ENCODE results near the gene ROBO1.

The ROBO1 gene

DNA sequence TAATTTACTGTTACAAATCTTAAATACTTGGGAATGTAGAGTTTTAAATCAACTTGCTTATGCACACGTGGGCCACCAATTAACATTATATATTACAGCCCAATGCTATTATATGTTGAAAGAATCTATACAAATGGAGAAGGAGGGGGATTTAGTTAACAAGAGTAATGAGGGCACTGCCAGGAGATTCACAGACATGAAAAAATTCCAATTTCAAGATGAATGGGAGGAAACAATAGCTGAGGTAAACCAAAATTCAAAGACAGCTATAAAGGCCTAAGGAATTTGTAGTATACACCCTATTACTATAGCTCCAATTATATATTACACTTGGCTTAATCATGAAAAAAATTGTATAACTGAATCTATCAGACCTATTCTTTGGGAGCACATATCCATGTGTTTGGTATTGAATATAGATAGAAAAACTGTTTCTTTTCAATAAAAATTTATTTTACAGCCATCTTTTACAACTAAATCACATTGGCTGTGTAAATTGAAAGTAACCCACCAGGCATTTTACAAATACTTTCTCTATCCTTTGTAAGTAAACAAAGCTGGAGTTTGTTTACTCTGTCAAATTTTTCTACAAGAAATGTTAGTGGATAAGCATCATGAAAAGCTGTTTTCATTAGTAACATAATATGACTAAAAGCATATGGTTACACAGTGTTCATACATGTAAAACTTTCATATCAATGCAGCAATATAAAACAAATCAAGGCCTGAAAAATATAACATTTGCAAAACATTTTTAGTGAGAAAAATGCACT lies 1045.8 kb downstream of the ROBO1 start:
- TF ChIP-seq, protein P1, sequence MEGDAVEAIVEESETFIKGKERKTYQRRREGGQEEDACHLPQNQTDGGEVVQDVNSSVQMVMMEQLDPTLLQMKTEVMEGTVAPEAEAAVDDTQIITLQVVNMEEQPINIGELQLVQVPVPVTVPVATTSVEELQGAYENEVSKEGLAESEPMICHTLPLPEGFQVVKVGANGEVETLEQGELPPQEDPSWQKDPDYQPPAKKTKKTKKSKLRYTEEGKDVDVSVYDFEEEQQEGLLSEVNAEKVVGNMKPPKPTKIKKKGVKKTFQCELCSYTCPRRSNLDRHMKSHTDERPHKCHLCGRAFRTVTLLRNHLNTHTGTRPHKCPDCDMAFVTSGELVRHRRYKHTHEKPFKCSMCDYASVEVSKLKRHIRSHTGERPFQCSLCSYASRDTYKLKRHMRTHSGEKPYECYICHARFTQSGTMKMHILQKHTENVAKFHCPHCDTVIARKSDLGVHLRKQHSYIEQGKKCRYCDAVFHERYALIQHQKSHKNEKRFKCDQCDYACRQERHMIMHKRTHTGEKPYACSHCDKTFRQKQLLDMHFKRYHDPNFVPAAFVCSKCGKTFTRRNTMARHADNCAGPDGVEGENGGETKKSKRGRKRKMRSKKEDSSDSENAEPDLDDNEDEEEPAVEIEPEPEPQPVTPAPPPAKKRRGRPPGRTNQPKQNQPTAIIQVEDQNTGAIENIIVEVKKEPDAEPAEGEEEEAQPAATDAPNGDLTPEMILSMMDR (conservative IDR thresholded peaks at IDR 0.05): no peak
- TF ChIP-seq ZFX (IDR thresholded peaks at IDR 0.05): no peak
- no peak overlapping the region for H3K27ac ChIP-seq

DNA sequence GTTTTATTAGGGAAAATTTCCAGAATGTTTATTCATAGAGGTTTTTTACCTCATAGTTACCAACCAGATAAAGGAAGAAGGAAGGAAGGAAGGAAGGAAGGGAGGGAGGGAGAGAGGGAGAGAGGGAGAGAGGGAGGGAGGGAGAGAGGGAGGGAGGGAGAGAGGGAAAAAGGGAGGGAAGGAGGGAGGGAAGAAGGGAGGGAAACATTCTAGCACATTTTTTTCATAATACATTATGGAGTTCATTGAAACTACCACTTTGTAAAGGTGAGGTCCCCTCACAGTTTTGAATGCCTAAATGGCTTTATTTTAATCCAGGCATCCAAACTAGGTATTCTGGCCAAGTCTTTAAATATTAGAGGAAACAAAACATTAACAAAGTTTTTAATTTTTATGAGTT lies 1049.1 kb downstream of the ROBO1 start:
- TF ChIP-seq, protein P1 (conservative IDR thresholded peaks at IDR 0.05): no peak
- TF ChIP-seq ZFX (IDR thresholded peaks at IDR 0.05): no peak
- H3K27ac ChIP-seq: no peak overlapping the region

DNA sequence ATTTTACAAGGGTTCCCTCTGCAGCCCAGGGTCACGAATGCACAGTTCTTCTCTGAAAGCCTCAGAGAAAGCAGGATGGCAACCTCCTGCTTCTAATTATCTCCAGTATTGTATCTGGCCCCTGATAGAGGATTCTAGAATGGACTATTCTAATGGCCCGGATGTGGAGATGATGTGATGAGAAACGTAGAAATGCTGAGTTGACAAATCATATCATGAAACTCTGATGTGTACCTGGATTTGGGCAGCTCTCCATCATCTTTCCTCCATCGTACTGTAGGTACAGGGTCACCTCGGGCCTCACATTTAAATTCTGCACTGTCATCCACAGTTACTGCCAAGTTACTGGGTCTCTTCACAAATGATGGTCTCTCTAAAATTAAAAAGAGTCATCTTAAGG lies 1050.8 kb downstream of the ROBO1 start:
- TF ChIP-seq, protein P1 (conservative IDR thresholded peaks at IDR 0.05): no peak
- TF ChIP-seq ZFX (IDR thresholded peaks at IDR 0.05): no peak
- no peak overlapping the region for H3K27ac ChIP-seq

DNA sequence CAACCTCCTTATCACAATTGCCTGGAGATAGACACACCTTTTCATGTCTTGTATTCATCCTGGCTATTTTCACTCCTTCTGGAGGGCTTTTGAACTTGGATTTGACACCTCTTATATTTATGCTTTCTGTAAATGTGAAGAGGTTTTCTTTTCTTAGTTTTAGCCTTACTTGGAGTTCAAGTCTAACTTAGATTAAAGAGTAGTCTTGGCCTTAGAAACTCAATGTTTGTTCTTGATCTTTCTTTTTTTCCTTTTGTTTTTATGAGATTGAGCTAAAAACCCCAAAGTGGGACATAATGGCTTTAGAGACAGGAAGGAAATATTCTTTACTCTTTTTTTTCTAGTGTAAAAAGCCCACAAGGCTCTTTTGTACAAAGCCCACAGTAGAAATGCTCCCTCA lies 1054.9 kb downstream of the ROBO1 start:
- TF ChIP-seq, protein P1 (conservative IDR thresholded peaks at IDR 0.05): no peak
- no peak for TF ChIP-seq ZFX (IDR thresholded peaks at IDR 0.05)

DNA sequence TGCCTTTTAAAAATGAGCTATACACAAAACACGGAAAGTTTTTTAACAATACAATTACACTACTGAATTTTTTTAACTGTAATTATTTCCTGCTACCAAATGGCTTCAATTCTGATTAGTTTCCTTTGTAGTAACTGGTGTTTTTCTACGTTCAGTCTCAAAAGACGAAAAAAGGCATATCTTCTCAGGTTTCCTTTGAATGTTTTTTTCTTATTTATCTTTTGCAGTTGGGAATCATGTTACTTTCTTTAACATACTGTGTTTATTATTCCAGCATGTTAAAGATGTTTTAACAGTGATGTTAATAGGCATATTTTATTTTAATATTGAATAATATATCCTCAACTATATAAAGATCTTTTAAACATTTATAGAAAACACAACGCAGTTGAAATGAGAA lies 1055.5 kb downstream of the ROBO1 start:
- no peak overlapping the region for H3K27ac ChIP-seq
- TF ChIP-seq, protein P1 (conservative IDR thresholded peaks at IDR 0.05): no peak

More for the DNA sequence above, 1054.9 kb downstream of the ROBO1 start:
- H3K27ac ChIP-seq: no peak overlapping the region

DNA sequence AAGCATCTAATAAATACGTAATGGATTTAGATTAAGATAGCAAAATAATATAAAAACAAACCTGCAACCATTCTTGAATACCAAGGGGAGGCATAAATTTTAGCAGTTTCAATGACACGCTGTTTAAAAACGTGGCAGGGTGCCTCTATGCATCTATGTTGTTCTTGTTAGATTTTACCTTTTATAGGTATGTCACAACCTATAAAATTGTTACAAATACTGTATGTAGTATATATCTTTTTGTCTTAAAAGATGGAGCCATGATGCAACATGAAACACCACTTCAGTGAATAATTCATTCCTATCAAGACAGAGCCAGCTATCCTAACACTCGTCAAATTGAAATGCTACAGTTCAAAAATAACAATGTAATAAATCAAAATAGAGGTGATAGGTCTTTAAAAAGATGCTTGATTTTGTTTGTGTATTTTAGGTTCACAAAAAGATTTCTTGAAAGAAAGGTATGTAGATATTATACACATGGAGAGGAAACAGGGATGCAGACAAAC lies 1059.2 kb downstream of the ROBO1 start:
- H3K27ac ChIP-seq: no peak overlapping the region
- TF ChIP-seq, protein P1 (conservative IDR thresholded peaks at IDR 0.05): no peak
- no peak for TF ChIP-seq ZFX (IDR thresholded peaks at IDR 0.05)

DNA sequence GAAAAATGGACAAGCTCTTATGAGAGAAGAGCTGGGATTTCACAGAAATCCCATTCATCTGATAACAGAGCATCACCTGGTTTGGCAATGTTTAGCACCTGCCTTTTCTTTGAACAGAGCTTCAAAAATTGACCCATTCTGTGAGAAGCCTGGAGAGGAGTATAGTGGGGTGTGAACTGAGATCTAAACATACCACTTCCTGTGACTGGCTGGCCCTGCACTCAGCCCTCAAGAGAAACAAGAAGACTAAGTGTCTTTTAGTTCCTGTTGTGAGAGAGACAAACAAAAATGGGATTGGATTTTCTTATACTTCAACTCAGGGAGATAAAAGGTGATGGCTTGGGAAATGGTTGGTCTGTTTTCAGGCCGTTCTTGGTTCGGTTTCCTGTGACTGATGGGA lies 1060.2 kb downstream of the ROBO1 start:
- no peak overlapping the region for H3K27ac ChIP-seq
- no peak for TF ChIP-seq ZFX (IDR thresholded peaks at IDR 0.05)
- TF ChIP-seq, protein P1 (conservative IDR thresholded peaks at IDR 0.05): no peak
